Neural cell (in vitro differentiated cells): ENCODE results near the gene XRRA1.

Experiments used
- EP300 ChIP-seq: fragments of 450-650 bp; conservative IDR thresholded peaks from 2 replicates; pipeline ENCODE4 v1.6.1; 2014; ENCODE audit warnings: antibody characterized with exemption, mild to moderate bottlenecking, moderate library complexity; ENCODE audit not compliant: poor library complexity, severe bottlenecking
- POLR2AphosphoS5 ChIP-seq: IDR thresholded peaks from 2 replicates; pipeline ENCODE4 v1.6.1; 2012
- TF ChIP-seq, protein P1 (sequence below): fragments of 450-650 bp; IDR thresholded peaks from 2 replicates; pipeline ENCODE4 v1.5.1; 2014; ENCODE audit warnings: antibody characterized with exemption, mild to moderate bottlenecking, moderate library complexity; ENCODE audit not compliant: poor library complexity, severe bottlenecking

DNA sequence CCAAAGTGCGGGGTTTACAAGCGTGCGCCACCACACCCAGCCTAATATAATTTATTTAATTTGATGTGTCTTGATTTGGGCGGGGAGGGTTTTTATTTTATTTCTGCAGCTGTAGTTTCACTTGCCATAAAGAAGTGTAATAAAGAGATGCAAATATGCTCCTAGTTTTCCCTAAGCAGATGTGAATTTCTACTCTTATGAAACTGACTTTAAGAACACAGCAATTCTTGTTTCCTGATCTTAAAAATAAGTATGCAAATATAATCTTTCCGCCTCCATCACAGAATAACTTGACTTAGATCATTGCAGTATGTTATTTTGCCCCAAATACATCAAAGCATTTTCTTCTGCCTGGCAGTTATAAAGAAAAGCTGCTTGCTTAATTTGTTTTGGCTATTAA, 4.6 kb upstream of the XRRA1 start:
- TF ChIP-seq POLR2AphosphoS5, result no peak
- TF ChIP-seq, protein P1, sequence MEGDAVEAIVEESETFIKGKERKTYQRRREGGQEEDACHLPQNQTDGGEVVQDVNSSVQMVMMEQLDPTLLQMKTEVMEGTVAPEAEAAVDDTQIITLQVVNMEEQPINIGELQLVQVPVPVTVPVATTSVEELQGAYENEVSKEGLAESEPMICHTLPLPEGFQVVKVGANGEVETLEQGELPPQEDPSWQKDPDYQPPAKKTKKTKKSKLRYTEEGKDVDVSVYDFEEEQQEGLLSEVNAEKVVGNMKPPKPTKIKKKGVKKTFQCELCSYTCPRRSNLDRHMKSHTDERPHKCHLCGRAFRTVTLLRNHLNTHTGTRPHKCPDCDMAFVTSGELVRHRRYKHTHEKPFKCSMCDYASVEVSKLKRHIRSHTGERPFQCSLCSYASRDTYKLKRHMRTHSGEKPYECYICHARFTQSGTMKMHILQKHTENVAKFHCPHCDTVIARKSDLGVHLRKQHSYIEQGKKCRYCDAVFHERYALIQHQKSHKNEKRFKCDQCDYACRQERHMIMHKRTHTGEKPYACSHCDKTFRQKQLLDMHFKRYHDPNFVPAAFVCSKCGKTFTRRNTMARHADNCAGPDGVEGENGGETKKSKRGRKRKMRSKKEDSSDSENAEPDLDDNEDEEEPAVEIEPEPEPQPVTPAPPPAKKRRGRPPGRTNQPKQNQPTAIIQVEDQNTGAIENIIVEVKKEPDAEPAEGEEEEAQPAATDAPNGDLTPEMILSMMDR, result no peak
- no peak for TF ChIP-seq EP300
